H1 (cell line): ENCODE measurements around the gene CNST.
A peak's percentile ranks its signal among the peaks of the same experiment; 100 is the strongest.

ENCODE experiments used
- ASH2L ChIP-seq: fragments of 200-600, 300-600 bp; sonication (generic); IDR thresholded peaks from one replicate; pipeline ENCODE4 v1.7.1; 2017; ENCODE audit warnings: low read length
- ATF2 ChIP-seq: IDR thresholded peaks from 2 replicates; pipeline ENCODE4 v1.6.1; 2012; ENCODE audit warnings: low read length, inconsistent platforms
- CHD1 ChIP-seq: IDR thresholded peaks from 2 replicates; pipeline ENCODE4 v1.6.1; 2012; ENCODE audit warnings: low read depth, low read length, improper control_type of control experiment
- HDAC2 ChIP-seq, 2 experiments: fragments of 300-600 bp in 1 of 2; sonication (generic) in 1 of 2; IDR thresholded peaks; 2 replicates each; pipeline ENCODE4 v1.6.1; 2011 to 2012; ENCODE audit warnings: low read depth in 2 of 2, low read length in 2 of 2, mild to moderate bottlenecking in 2 of 2, moderate library complexity in 2 of 2, borderline replicate concordance in 1 of 2, inconsistent platforms in 1 of 2
- MAX ChIP-seq: IDR thresholded peaks from 2 replicates; pipeline ENCODE4 v1.6.1; 2012; ENCODE audit warnings: inconsistent platforms
- POLR2A ChIP-seq, 2 experiments: IDR thresholded peaks; 1 replicate in 1 of 2; 2 replicates in 1 of 2; pipeline ENCODE4 v1.6.1; 2011; ENCODE audit warnings: low read depth in 2 of 2, low read length in 2 of 2, mild to moderate bottlenecking in 2 of 2; ENCODE audit errors: control extremely low read depth in 1 of 2
- RBBP5 ChIP-seq: IDR thresholded peaks from 2 replicates; pipeline ENCODE4 v1.7.1; 2012; ENCODE audit warnings: low read depth, mild to moderate bottlenecking, inconsistent platforms, low read length, moderate library complexity, borderline replicate concordance
- SAP30 ChIP-seq: fragments of 300-600 bp; sonication (generic); IDR thresholded peaks from 2 replicates; pipeline ENCODE4 v1.7.1; 2012; ENCODE audit warnings: low read length, moderate library complexity, mild to moderate bottlenecking, inconsistent platforms; ENCODE audit not compliant: insufficient read depth, insufficient replicate concordance
- TAF1 ChIP-seq: IDR thresholded peaks from 2 replicates; pipeline ENCODE4 v1.6.1; 2011; ENCODE audit warnings: mild to moderate bottlenecking, low read depth, low read length
- TAF7 ChIP-seq: optimal IDR thresholded peaks from 2 replicates; pipeline ENCODE3; 2011; ENCODE audit warnings: low read depth, mild to moderate bottlenecking, inconsistent platforms, low read length, moderate library complexity, borderline replicate concordance
- ZNF274 ChIP-seq: IDR thresholded peaks from 2 replicates; pipeline ENCODE4 v1.7.0; 2012; ENCODE audit warnings: low read length, borderline replicate concordance; ENCODE audit errors: extremely low read depth
- TF ChIP-seq, protein P1 (sequence below), 3 experiments: IDR thresholded peaks; 1 replicate in 2 of 3; 2 replicates in 1 of 3; pipeline versions ENCODE4 v1.5.1 to v1.6.1; 2011; ENCODE audit warnings: low read length in 3 of 3, mild to moderate bottlenecking in 3 of 3, inconsistent platforms in 2 of 3, low read depth in 1 of 3, moderate library complexity in 1 of 3; ENCODE audit not compliant: insufficient read depth in 1 of 3; ENCODE audit errors: control extremely low read depth in 1 of 3

- TF ChIP-seq CHD1, result no peak
- 0 out of 2 replicates have a peak, but pooled peaks have one; percentile 20 for TF ChIP-seq TAF1
- TF ChIP-seq POLR2A (IDR thresholded peaks at IDR 0.05; ENCODE audit: control extremely low read depth in 1 of 2, low read depth in 2 of 2, low read length in 2 of 2), result no peak
- no peak for TF ChIP-seq ASH2L
- TF ChIP-seq SAP30, result no peak
- TF ChIP-seq HDAC2 (IDR thresholded peaks at IDR 0.05; ENCODE audit: borderline replicate concordance in 1 of 2, low read depth in 2 of 2, low read length in 2 of 2), result no peak
- TF ChIP-seq MAX, result no peak
- no peak for TF ChIP-seq TAF7
- TF ChIP-seq RBBP5, result no peak
- TF ChIP-seq ATF2, result no peak
- TF ChIP-seq, protein P1, sequence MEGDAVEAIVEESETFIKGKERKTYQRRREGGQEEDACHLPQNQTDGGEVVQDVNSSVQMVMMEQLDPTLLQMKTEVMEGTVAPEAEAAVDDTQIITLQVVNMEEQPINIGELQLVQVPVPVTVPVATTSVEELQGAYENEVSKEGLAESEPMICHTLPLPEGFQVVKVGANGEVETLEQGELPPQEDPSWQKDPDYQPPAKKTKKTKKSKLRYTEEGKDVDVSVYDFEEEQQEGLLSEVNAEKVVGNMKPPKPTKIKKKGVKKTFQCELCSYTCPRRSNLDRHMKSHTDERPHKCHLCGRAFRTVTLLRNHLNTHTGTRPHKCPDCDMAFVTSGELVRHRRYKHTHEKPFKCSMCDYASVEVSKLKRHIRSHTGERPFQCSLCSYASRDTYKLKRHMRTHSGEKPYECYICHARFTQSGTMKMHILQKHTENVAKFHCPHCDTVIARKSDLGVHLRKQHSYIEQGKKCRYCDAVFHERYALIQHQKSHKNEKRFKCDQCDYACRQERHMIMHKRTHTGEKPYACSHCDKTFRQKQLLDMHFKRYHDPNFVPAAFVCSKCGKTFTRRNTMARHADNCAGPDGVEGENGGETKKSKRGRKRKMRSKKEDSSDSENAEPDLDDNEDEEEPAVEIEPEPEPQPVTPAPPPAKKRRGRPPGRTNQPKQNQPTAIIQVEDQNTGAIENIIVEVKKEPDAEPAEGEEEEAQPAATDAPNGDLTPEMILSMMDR (IDR thresholded peaks at IDR 0.05; ENCODE audit: control extremely low read depth in 1 of 3, insufficient read depth in 1 of 3, low read depth in 1 of 3, low read length in 3 of 3), result peak; percentile 46 to 78 (median 73)
- no peak for TF ChIP-seq ZNF274
Measured at GRCh38 chr1:246689409-246690008, 123.3 kb downstream of the CNST start.
